ENCODE measurements around the gene MNX1.

MNX1 gene

DNA sequence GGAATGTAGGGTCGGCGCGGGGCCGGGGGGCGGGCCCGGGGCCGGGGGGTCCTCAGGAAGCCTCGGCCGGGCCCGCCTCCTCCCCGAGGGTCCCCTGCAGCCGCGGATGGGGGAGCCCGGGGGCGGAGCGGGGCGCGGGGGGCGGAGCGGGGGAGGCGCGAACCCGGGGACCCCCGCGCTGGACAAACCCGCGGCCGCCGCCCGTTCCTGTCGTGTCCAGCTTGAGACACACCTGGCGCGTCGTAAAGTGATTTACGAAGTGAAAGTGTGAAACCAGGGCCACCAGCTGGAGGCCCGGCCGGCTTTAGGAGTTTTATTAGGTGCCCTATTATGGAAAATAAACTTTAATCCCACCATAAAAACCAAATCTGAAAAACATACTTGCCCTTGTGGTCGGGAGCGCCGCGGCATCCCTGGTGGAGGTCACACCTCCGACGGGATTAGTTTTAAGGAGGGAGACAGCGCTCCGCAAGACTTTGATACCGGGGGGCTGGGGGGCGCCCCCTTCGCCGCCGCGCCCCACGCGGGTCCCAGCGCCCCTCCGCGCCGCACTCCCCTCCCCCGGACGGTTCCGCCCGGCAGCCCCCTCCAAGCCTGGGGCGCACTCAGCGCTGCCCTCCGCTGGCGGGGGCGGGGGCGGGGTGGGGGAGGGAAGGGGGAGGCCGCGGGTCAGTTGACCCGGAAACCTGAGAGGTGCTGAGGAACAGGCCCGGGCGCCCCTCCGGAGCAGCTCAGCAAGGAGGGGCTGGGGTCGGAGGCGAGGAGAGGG is 10.3 kb downstream of the MNX1 start:
- peaks cover 16% of the 10 kb centered on the region for H3K4me1 ChIP-seq (ENCODE audit: control insufficient read depth, low read length)
- no peaks in the 10 kb centered on the region for H3K36me3 ChIP-seq (ENCODE audit: control insufficient read depth, low read length)
- H4K20me1 ChIP-seq (ENCODE audit: control insufficient read depth, insufficient read depth, low read depth, low read length) = no peaks in the 10 kb centered on the region
- H3K27ac ChIP-seq (ENCODE audit: low read depth, low read length) = no peak overlapping the region
- H3K4me3 ChIP-seq (ENCODE audit: low read length) = no peak overlapping the region
- H3K9me3 ChIP-seq (ENCODE audit: control insufficient read depth, insufficient read depth, low read length) = no peaks in the 10 kb centered on the region
- 0 out of 2 replicates have a peak, but pooled peaks have one; percentile 38 for TF ChIP-seq EZH2phosphoT487 (IDR thresholded peaks at IDR 0.05; ENCODE audit: borderline replicate concordance, low read length)
- TF ChIP-seq, protein P1, sequence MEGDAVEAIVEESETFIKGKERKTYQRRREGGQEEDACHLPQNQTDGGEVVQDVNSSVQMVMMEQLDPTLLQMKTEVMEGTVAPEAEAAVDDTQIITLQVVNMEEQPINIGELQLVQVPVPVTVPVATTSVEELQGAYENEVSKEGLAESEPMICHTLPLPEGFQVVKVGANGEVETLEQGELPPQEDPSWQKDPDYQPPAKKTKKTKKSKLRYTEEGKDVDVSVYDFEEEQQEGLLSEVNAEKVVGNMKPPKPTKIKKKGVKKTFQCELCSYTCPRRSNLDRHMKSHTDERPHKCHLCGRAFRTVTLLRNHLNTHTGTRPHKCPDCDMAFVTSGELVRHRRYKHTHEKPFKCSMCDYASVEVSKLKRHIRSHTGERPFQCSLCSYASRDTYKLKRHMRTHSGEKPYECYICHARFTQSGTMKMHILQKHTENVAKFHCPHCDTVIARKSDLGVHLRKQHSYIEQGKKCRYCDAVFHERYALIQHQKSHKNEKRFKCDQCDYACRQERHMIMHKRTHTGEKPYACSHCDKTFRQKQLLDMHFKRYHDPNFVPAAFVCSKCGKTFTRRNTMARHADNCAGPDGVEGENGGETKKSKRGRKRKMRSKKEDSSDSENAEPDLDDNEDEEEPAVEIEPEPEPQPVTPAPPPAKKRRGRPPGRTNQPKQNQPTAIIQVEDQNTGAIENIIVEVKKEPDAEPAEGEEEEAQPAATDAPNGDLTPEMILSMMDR (IDR thresholded peaks at IDR 0.05; ENCODE audit: low read depth, low read length, poor library complexity, severe bottlenecking) = no peak
- no peaks in the 10 kb centered on the region for H3F3A ChIP-seq (ENCODE audit: control insufficient read depth, insufficient read depth)
- no peak overlapping the region for H3K4me2 ChIP-seq (ENCODE audit: low read length)
- no peaks in the 10 kb centered on the region for H3K9me2 ChIP-seq (replicated peaks; ENCODE audit: control insufficient read depth, low read length)
- no peaks in the 10 kb centered on the region for H3K79me2 ChIP-seq (ENCODE audit: control insufficient read depth, low read length)
- peaks cover 50% of the 10 kb centered on the region for H3K27me3 ChIP-seq (ENCODE audit: control insufficient read depth, low read length)

DNA sequence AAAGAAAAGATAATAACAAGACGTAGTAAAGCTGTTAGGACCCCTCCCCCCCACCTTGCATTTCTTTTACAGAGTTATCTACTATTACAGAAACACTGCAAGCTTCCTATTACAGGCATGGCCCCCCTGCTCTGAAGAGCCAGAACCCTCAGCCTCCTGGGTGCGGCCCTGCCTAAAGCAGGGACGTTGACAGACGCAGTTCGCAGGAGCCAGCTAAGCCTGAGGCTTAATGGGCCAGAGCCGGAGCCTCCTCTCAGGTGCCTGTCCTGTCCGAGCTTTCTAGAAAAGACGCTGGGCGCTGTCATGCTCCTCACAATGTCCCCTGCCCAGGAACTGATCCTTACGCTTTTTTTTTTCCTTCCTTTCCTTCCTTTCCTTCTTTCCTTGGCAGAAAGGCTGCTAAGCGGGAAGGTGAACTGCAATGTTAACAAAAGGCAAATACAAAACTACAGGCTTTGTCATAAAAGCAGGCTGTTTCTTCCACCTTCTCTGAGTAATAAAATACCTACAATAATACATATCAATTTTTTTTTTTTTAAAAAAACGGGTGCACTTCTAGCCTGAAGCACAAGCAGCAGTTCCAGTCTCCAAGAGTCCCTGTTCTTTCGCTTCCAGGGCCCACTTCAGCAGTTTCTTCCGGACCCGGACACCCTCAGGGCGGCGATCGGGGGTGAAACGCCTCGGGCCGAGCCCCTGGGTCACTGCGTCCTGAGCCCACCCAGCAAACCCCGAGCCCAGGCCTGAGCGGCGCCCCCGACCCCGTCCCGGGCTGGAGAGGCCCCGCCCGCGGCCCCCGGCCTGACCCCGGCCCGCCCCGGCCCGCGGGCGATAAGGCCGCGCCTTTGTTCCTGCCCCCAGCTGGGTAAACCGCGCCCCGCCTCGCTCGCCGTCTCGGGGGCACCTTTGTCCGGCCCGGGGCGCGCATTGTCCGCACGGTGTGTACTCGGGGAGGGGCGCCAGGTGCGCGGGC is 11.2 kb downstream of the MNX1 start:
- Histone ChIP-seq H3K4me3 (ENCODE audit: low read length) (no peak overlapping the region), H3F3A (ENCODE audit: control insufficient read depth, insufficient read depth) (no peaks in the 10 kb centered on the region), H3K27ac (ENCODE audit: low read depth, low read length) (no peak overlapping the region), H3K36me3 (ENCODE audit: control insufficient read depth, low read length) (no peaks in the 10 kb centered on the region), H4K20me1 (ENCODE audit: control insufficient read depth, insufficient read depth, low read depth, low read length) (no peaks in the 10 kb centered on the region), H3K4me1 (ENCODE audit: control insufficient read depth, low read length) (peaks cover 16% of the 10 kb centered on the region), H3K27me3 (ENCODE audit: control insufficient read depth, low read length) (peaks cover 50% of the 10 kb centered on the region), H3K79me2 (ENCODE audit: control insufficient read depth, low read length) (no peaks in the 10 kb centered on the region), H3K9me2 (replicated peaks; ENCODE audit: control insufficient read depth, low read length) (no peaks in the 10 kb centered on the region), H3K4me2 (ENCODE audit: low read length) (no peak overlapping the region), H3K9me3 (ENCODE audit: control insufficient read depth, insufficient read depth, low read length) (no peaks in the 10 kb centered on the region)
- TF ChIP-seq, protein P1 (IDR thresholded peaks at IDR 0.05; ENCODE audit: low read depth, low read length, poor library complexity, severe bottlenecking) = no peak
- TF ChIP-seq EZH2phosphoT487 (IDR thresholded peaks at IDR 0.05; ENCODE audit: borderline replicate concordance, low read length) = peak; percentile 87; the same call in 1 of the 2 replicates

DNA sequence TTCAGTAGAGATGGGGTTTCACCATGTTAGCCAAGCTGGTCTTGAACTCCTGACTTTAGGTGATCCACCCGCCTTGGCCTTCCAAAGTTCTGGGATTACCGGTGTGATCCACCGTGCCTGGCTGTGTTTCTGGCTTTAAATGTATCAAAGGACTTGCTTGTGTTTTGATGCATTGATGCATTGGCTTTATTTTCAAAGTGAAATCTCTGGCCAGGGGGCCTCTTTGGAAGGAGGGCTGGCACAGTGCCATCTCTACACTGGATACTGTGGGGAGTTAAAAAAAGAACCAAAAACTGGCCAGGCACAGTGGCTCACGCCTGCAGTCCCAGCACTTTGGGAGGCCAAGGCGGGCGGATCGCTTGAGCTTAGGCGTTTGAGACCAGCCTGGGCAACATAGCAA is 16.0 kb downstream of the MNX1 start:
- Histone ChIP-seq H3K4me3 (ENCODE audit: low read length) (no peak overlapping the region), H3K9me2 (replicated peaks; ENCODE audit: control insufficient read depth, low read length) (no peaks in the 10 kb centered on the region), H3F3A (ENCODE audit: control insufficient read depth, insufficient read depth) (no peaks in the 10 kb centered on the region), H3K79me2 (ENCODE audit: control insufficient read depth, low read length) (no peaks in the 10 kb centered on the region), H3K4me1 (ENCODE audit: control insufficient read depth, low read length) (peaks cover 16% of the 10 kb centered on the region), H3K27ac (ENCODE audit: low read depth, low read length) (no peak overlapping the region), H3K27me3 (ENCODE audit: control insufficient read depth, low read length) (peaks cover 28% of the 10 kb centered on the region), H3K36me3 (ENCODE audit: control insufficient read depth, low read length) (no peaks in the 10 kb centered on the region), H3K9me3 (ENCODE audit: control insufficient read depth, insufficient read depth, low read length) (no peaks in the 10 kb centered on the region), H4K20me1 (ENCODE audit: control insufficient read depth, insufficient read depth, low read depth, low read length) (no peaks in the 10 kb centered on the region), H3K4me2 (ENCODE audit: low read length) (no peak overlapping the region)
- TF ChIP-seq EZH2phosphoT487 (IDR thresholded peaks at IDR 0.05; ENCODE audit: borderline replicate concordance, low read length) = no peak
- TF ChIP-seq, protein P1 (IDR thresholded peaks at IDR 0.05; ENCODE audit: low read depth, low read length, poor library complexity, severe bottlenecking) = no peak
